AG04450 (cell line): Measurements from ENCODE around the gene MIEF1. TPM values are rescaled to one million over a fixed set of nuclear protein-coding genes. Genes with fewer than 3 reads are reported as not detected.

Source experiments
- CTCF ChIA-PET: fragments of 300-600, 350-600 bp; formaldehyde crosslinking; extraction: SDS; loops from one replicate; lab custom pipeline; 2022; ENCODE audit warnings: antibody characterized with exemption, inconsistent platforms; lab: Charles Lee
- POLR2A ChIA-PET: fragments of 350-600 bp; formaldehyde crosslinking; extraction: SDS; loops from one replicate; lab custom pipeline; 2021; ENCODE audit warnings: antibody characterized with exemption, inconsistent platforms; lab: Yijun Ruan, JAX
- DNase-seq: peaks from one replicate; pipeline ENCODE4 v3.0.0-alpha.2; 2011; ENCODE audit warnings: low read depth, low spot score
- H3K27ac ChIP-seq: one replicate; pipeline ENCODE4 v1.5.1; 2012; ENCODE audit warnings: low read depth, low read length, control low read depth
- H3K27me3 ChIP-seq: one replicate; pipeline ENCODE4 v1.6.0; 2012; ENCODE audit warnings: low read length; ENCODE audit not compliant: control insufficient read depth, insufficient read depth
- H3K4me3 ChIP-seq: 2 replicates; pipeline ENCODE4 v1.5.1; 2011; ENCODE audit warnings: mild to moderate bottlenecking, low read depth, low read length, control low read depth
- H3K9me3 ChIP-seq: 2 replicates; pipeline ENCODE4 v1.5.1; 2012; ENCODE audit warnings: low read length; ENCODE audit not compliant: control insufficient read depth, insufficient read depth
- CTCF ChIP-seq: IDR thresholded peaks from 2 replicates; pipeline ENCODE4 v1.5.1; 2011; ENCODE audit warnings: low read depth, low read length, control low read depth, inconsistent platforms
- polyA plus RNA-seq: library from polyadenylated mRNA; depleted of rRNA; stranded (reverse); fragments of >200 nt; gene quantifications from 2 replicates; pipeline ENCODE4 v1.2.3, GENCODE V29; 2011

The MIEF1 gene
- polyA plus RNA-seq, 1 experiment = 18.9 TPM

GRCh38 chr22:39556970-39557841, 55.1 kb downstream of the MIEF1 start:
- no peak for DNase-seq
- Histone ChIP-seq H3K27me3 (peaks cover 70% of the 10 kb centered on the region), H3K27ac (no peak overlapping the region), H3K4me3 (no peak overlapping the region), H3K9me3 (no peaks in the 10 kb centered on the region; the same call in 1 of the 2 replicates)
- CTCF ChIA-PET = no interaction called here
- POLR2A ChIA-PET = no interaction called here
- peak; percentile 11; the same call in 1 of the 2 replicates for TF ChIP-seq CTCF

GRCh38 chr22:39558254-39558727, 56.2 kb downstream of the MIEF1 start:
- no peak overlapping the region for H3K4me3 ChIP-seq
- no peak overlapping the region for H3K27ac ChIP-seq
- POLR2A ChIA-PET = no interaction called here
- CTCF ChIA-PET = interaction anchor here (1.5 kb wide), 1 partner anchor 467 kb away, joined by 6 read pairs; no protein-coding TSS in a partner anchor
- no peak for TF ChIP-seq CTCF
- H3K9me3 ChIP-seq = no peaks in the 10 kb centered on the region; the same call in 1 of the 2 replicates
- H3K27me3 ChIP-seq = peaks cover 62% of the 10 kb centered on the region
- DNase-seq = no peak

- no peak for TF ChIP-seq CTCF
- CTCF ChIA-PET = interaction anchor here (1.5 kb wide), 1 partner anchor 466 kb away, joined by 6 read pairs; no protein-coding TSS in a partner anchor
- POLR2A ChIA-PET = no interaction called here
- no peak for DNase-seq
- H3K27ac ChIP-seq = no peak overlapping the region
- H3K9me3 ChIP-seq = peaks cover under 1% of the 10 kb centered on the region; the same call in 1 of the 2 replicates
- no peak overlapping the region for H3K4me3 ChIP-seq
- peaks cover 62% of the 10 kb centered on the region for H3K27me3 ChIP-seq
These were observed 56.9 kb downstream of the MIEF1 start for GRCh38 chr22:39558950-39559349.

- Histone ChIP-seq H3K27me3 (peaks cover 56% of the 10 kb centered on the region), H3K4me3 (no peak overlapping the region), H3K27ac (no peak overlapping the region), H3K9me3 (peaks cover 2% of the 10 kb centered on the region; the same call in 1 of the 2 replicates)
- TF ChIP-seq CTCF = peak; percentile 42
- no peak for DNase-seq
- POLR2A ChIA-PET = interaction anchor here (0.6 kb wide), 1 partner anchor 390 kb away, joined by 4 read pairs; no protein-coding TSS in a partner anchor
- CTCF ChIA-PET = interaction anchor here (0.6 to 0.7 kb wide), 2 partner anchors 195 to 294 kb away, joined by 3 to 9 read pairs; no protein-coding TSS in a partner anchor
These were observed 57.5 kb downstream of the MIEF1 start for GRCh38 chr22:39559456-39560105.
